ENCODE data around the gene MAN2A2.
"Not testable (repeated sequence)": the region's sequence is repeated elsewhere in the genome, so short reads cannot be mapped to it uniquely, and the experiment has no call there.

The MAN2A2 gene

DNA sequence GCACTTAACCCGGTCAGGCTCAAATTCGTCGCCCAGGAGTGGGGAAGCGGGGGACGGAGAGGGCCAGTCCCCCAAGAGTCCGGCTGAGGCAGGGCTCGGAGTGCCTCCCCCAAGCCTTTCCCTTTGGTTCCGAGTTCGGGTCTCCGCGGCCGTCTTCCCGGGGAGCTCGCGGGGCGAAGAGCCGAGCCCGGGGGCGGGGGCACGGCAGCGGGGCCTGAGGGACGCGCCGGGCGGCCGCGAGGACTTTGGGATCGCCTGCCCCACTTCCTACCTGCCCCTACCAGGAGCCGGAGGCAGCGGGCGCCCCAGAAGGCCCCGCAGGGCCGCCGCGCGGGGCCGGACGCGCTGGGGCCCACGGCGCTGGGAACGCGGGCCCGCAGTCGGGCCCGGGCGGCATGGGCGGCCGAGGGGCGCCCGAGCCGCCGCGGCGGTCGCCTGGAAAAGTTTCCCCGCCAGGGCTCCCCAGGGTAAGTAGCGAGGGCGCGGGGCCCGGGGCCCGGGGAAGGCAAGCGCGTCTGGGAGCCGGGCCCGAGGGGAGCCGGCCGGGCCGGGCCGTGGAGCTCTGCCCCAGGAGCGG, 31.9 kb upstream of the MAN2A2 start:
- DNase-seq (ENCODE audit: low read depth in 2 of 2), result no peak

DNA sequence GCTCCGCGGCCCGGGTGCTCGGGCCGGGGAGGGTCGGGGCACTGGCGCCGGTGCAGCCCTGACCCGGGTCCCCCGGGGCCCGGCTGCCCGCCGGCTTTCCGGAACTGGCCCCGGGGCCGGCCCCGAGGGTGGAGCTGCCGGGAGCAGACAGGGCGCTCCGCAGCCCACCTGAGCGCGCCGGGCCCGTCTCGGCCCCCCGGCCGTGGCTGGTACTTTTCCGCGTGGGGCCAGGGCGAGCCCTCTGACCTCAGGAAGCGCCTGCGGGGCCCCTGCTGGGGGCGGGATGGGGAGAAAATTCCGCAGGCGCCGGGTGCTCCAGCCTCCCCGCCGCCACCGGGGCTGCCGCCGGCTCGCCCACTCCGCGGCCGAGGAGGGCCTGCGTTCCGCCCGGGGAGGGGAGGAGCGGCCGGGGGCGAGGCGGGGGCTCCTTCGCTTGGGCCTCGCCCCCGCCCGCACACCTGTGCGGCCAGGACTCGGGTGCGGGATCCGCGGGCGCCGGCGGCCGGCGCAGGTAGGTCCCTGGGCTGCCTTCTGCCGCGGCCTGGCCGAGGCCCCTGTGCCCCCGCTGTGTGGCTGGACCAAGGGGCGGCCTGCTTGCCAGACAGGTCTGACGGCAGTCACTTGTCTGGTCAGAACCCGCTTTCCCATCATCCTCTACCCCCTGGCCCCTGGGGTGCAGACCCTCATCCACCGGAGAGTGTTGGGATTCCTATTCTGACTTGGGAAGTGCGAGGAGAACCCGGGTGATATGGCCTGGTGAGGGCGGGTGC, 31.2 kb upstream of the MAN2A2 start:
- DNase-seq (ENCODE audit: low read depth in 2 of 2), result no peak

DNA sequence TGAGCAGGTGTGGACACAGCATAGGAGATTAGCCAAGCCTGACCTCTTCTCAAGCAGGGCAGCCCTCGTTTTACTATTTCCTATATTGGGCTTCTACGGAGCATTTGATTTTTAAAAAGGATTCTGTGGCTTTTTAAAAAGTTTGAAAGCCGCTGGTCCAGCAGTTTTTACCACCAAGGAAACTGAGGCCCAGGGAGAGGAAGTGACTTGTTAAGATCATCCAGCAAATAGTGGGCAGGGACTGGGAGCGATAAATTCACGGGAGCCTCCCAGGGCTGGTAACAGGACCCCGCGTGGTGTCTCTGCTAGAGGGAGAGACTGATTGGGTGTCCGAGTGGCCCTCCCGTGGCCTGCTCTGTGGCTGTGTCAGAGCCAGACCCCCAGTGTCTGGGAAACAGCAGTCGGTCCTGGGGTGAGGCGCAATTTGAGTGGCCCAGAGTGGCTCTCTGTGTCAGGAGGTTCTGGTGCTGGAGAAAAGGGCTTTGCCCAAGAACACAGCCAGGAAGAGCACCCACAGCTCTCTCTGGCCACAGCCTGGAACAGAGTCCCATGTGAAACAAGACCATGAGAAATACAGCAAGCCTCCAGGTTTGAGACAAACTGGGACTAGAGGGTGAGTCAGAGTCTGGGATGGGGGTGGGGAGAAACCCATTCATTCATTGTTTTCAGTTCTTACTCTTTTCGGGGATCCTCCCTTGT, 30.5 kb upstream of the MAN2A2 start:
- DNase-seq (ENCODE audit: low read depth in 2 of 2), result peak in 1 of 2 donors; percentile 36

DNA sequence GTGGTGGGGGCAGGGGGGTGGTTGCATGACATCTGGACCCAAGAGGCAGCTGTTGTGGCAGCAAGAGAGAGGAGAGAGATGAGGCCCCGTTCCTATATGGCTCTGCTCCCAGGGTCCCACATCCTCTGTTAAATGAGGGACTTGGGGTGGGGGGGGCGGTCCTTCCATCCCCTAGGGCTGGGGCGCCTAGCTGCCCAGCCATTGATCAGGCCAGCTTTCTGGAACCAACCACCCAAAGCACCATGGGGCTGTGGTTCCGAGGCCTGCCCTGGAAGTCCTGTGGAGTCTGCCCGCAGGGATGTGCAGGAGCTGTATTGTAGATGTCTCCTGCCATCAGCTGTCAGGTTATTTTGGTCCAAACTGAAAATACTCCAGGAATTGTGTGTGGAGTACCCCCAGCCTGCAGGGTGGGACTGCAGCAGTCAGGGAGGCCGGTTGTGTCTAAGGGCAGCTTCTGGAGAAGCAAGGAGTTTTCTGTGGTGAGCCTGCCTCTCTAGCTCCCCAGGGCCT, 29.6 kb upstream of the MAN2A2 start:
- DNase-seq (ENCODE audit: low read depth in 2 of 2), result no peak

DNA sequence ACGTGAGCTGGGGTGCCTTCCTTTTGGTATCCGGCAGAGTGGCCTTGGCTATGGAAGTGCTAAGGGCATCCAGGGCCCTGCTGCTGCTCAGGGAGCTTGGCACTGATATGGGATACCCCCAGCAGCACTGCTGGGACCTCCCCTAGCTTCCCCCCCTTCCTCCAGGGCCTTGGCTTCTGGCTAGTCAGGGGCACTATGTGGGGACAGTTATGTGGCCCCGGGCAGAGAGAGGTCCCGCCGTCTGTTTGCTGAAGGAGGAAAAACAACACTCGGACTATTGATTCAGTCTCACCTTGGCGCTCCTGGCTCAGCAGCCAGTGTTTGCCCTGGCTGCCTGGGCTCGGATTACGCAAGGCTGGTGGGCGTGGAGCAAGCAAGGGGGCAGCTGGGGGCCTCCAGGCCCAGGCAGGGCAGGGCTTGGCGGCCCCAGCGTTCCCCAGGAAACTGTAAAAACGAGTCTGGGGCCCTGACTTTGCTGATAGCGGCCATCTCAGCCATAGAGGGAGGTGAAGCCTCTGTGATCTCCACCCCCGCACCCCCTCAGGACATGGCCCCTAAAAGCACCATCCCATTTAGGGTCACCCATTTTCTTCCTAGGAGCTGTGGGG, 29.0 kb upstream of the MAN2A2 start:
- no peak for DNase-seq (ENCODE audit: low read depth in 2 of 2)

DNA sequence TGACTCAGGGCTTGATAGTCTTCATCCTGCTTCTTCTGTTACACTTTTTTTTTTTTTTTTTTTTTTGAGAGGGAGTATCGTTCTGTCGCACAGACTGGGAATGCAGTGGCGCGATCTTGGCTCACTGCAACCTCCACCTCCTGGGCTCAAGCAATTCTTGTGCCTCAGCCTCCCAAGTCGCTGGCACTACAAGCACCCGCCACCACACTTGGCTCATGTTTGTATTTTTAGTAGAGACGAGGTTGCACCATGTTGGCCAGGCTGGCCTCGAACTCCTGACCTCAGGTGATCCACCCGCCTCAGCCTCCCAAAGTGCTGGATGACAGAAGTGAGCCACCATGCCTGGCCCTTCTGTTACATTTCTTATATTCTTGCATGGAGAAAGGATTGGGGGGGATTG, 28.1 kb upstream of the MAN2A2 start:
- not testable (repeated sequence) for DNase-seq (ENCODE audit: low read depth in 2 of 2)

DNA sequence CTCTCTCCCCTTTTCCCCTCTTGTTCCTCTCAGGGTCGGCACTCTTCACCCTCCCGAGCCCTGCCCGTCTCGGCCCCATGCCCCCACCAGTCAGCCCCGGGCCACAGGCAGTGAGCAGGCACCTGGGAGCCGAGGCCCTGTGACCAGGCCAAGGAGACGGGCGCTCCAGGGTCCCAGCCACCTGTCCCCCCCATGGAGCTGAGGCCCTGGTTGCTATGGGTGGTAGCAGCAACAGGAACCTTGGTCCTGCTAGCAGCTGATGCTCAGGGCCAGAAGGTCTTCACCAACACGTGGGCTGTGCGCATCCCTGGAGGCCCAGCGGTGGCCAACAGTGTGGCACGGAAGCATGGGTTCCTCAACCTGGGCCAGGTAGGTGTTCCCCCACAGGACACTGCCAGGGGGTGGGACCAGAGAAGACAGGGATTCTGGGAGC, 27.5 kb upstream of the MAN2A2 start:
- no peak for DNase-seq (ENCODE audit: low read depth in 2 of 2)

DNA sequence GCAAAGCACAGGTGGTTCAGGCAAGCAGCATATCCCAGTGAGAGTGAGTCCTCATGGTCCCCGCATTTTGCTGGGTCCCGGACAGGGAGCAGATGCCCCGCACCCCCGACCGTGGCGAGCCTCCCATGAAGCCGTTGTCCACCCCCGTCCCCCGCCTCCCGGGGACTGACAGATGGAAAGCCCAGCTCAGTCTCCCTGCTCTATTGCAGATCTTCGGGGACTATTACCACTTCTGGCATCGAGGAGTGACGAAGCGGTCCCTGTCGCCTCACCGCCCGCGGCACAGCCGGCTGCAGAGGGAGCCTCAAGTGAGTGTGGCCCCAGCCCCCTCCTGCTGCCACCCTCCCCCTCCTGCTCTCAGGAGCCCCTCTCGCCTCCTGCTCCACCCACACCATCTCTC, 27.1 kb upstream of the MAN2A2 start:
- no peak for DNase-seq (ENCODE audit: low read depth in 2 of 2)

DNA sequence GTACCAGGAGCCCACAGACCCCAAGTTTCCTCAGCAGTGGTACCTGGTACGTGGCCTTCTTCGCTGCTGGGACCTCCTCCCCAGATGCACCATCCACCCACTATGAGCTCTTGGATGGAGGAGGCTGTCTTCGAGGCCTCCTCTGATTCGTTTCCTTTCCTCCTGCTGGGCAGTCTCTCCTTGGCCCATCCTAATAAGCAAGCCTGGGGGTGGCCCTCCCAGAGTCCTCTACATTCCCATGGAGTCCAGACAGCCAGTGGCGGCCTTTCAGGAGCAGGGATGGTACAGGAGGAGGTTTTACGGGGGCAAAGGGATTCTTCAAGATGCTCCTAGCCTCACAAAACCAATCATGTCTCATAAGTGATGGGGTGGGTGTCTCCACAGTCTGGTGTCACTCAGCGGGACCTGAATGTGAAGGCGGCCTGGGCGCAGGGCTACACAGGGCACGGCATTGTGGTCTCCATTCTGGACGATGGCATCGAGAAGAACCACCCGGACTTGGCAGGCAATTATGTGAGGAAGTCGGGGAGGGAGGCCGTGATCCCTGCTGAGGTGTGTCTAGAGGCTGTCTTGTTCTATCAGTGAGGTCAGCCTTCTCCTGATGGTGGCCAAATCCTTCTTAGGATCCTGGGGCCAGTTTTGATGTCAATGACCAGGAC, 26.5 kb upstream of the MAN2A2 start:
- DNase-seq (ENCODE audit: low read depth in 2 of 2), result no peak

DNA sequence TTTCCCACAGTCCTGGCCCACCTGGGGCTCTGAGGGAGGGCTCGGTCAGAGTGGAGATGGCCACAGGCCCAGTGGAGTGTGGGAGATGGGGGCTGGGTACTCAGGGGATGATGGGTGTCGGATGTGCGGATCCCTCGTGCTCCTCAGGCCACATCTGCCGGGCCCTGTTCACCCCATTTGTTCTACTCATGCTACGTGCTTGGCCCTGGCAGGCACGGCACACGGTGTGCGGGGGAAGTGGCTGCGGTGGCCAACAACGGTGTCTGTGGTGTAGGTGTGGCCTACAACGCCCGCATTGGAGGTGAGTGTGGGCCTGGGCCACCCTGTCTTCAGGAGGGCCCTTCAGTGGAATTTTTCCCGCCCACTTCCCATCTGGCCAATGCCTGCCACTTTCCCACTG, 25.8 kb upstream of the MAN2A2 start:
- no peak for DNase-seq (ENCODE audit: low read depth in 2 of 2)

DNA sequence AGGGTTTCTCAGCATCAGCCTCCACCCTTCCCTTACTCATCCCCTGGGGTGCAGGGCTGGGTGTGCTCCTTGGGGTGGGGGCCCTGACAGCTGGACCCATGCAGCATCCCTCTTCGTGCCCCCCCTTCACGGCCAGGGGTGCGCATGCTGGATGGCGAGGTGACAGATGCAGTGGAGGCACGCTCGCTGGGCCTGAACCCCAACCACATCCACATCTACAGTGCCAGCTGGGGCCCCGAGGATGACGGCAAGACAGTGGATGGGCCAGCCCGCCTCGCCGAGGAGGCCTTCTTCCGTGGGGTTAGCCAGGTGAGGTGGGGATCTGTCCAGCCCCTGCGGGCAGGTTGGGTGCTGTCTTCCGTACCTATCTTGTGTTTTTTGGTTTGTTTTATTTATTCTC, 25.1 kb upstream of the MAN2A2 start:
- DNase-seq (ENCODE audit: low read depth in 2 of 2), result no peak

DNA sequence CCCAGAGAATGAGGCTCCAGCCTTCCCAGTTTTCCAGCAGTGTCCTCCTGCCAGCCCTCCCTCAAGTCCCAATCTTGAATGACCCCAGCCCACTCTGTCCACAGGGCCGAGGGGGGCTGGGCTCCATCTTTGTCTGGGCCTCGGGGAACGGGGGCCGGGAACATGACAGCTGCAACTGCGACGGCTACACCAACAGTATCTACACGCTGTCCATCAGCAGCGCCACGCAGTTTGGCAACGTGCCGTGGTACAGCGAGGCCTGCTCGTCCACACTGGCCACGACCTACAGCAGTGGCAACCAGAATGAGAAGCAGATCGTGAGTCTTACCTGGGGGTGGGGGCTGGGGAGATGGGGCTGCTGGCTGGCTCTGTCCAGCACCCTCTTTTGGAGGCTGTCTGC, 24.4 kb upstream of the MAN2A2 start:
- no peak for DNase-seq (ENCODE audit: low read depth in 2 of 2)

DNA sequence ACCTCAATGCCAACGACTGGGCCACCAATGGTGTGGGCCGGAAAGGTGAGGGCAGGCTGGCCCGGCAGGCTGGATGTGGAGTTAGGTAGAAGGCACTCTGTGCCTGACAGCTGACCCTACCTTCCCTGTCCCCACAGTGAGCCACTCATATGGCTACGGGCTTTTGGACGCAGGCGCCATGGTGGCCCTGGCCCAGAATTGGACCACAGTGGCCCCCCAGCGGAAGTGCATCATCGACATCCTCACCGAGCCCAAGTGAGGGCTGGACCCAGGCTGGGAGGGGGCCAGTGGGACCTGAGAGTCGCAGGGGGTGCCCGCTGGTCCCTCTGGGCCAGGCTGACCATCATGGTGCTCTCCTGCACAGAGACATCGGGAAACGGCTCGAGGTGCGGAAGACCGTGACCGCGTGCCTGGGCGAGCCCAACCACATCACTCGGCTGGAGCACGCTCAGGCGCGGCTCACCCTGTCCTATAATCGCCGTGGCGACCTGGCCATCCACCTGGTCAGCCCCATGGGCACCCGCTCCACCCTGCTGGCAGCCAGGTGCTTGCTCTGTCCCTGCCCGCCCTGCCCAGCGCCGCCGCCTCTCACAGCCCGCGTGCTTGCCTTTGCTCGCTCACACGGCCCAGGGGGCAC, 23.3 kb upstream of the MAN2A2 start:
- DNase-seq (ENCODE audit: low read depth in 2 of 2), result no peak

DNA sequence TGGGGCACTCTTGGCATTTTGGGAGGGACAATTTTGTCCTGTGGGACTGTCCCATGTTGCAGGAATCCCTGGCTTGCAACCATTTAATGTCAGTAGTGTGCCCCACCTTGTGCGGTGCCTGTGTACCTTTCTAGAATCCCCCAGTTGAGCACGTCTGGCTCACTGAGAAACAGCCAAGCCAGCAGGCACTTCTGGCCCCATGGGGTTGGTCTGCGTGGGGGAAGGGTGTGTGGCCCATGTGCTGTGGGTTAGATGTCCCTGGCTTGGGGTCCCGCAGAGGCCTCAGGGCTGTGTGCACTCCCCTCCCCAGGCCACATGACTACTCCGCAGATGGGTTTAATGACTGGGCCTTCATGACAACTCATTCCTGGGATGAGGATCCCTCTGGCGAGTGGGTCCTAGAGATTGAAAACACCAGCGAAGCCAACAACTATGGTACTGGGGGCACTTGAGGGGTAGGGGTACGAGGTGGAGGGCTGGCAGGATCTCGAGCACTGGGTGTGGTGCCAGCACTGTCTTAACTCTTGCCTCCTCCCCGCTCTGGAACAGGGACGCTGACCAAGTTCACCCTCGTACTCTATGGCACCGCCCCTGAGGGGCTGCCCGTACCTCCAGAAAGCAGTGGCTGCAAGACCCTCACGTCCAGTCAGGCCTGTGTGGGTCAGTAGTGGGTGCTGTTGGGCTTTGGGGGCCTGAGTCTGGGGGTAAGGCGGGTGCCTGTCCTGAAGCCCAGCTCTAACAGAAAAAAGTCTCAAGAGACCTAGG, 22.5 kb upstream of the MAN2A2 start:
- no peak for DNase-seq (ENCODE audit: low read depth in 2 of 2)

DNA sequence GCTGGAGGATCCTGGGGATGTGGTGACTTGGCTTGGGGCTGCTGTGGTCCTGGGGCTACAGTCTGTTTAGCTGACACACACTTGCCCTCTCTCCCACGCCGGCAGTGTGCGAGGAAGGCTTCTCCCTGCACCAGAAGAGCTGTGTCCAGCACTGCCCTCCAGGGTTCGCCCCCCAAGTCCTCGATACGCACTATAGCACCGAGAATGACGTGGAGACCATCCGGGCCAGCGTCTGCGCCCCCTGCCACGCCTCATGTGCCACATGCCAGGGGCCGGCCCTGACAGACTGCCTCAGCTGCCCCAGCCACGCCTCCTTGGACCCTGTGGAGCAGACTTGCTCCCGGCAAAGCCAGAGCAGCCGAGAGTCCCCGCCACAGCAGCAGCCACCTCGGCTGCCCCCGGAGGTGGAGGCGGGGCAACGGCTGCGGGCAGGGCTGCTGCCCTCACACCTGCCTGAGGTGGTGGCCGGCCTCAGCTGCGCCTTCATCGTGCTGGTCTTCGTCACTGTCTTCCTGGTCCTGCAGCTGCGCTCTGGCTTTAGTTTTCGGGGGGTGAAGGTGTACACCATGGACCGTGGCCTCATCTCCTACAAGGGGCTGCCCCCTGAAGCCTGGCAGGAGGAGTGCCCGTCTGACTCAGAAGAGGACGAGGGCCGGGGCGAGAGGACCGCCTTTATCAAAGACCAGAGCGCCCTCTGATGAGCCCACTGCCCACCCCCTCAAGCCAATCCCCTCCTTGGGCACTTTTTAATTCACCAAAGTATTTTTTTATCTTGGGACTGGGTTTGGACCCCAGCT, 21.7 kb upstream of the MAN2A2 start:
- no peak for DNase-seq (ENCODE audit: low read depth in 2 of 2)

DNA sequence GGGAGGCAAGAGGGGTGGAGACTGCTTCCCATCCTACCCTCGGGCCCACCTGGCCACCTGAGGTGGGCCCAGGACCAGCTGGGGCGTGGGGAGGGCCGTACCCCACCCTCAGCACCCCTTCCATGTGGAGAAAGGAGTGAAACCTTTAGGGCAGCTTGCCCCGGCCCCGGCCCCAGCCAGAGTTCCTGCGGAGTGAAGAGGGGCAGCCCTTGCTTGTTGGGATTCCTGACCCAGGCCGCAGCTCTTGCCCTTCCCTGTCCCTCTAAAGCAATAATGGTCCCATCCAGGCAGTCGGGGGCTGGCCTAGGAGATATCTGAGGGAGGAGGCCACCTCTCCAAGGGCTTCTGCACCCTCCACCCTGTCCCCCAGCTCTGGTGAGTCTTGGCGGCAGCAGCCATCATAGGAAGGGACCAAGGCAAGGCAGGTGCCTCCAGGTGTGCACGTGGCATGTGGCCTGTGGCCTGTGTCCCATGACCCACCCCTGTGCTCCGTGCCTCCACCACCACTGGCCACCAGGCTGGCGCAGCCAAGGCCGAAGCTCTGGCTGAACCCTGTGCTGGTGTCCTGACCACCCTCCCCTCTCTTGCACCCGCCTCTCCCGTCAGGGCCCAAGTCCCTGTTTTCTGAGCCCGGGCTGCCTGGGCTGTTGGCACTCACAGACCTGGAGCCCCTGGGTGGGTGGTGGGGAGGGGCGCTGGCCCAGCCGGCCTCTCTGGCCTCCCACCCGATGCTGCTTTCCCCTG, 21.0 kb upstream of the MAN2A2 start:
- DNase-seq (ENCODE audit: low read depth in 2 of 2), result no peak

DNA sequence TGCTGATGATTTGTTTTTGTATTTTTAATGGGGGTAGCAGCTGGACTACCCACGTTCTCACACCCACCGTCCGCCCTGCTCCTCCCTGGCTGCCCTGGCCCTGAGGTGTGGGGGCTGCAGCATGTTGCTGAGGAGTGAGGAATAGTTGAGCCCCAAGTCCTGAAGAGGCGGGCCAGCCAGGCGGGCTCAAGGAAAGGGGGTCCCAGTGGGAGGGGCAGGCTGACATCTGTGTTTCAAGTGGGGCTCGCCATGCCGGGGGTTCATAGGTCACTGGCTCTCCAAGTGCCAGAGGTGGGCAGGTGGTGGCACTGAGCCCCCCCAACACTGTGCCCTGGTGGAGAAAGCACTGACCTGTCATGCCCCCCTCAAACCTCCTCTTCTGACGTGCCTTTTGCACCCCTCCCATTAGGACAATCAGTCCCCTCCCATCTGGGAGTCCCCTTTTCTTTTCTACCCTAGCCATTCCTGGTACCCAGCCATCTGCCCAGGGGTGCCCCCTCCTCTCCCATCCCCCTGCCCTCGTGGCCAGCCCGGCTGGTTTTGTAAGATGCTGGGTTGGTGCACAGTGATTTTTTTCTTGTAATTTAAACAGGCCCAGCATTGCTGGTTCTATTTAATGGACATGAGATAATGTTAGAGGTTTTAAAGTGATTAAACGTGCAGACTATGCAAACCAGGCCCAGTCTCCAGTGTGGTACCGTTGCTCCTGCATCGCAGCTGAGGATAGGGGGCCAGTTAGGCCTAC, 20.1 kb upstream of the MAN2A2 start:
- DNase-seq (ENCODE audit: low read depth in 2 of 2), result no peak

DNA sequence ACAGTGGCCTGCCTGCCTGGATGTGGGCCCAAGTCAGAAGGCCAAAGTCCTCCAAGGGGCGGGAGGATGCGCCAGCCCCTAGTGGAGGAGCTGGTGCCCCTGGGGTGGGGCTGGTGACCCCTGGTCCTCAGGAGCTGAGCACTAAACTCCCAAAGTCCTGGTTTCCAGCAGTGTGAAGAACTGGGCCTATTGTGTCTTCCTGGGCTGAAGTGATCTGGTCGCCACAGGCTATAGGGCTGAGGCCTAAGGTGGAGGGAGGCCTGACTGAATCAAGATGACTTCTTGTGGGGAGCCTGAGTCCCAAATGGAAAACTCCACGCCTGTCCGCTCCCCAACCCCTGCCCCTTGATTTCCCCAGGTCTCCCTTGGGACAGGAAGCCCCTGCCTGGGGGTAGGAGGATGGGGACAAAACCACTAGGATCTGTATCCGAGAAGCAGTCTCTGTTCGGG, 19.6 kb upstream of the MAN2A2 start:
- no peak for DNase-seq (ENCODE audit: low read depth in 2 of 2)

Data from activated CD8-positive, alpha-beta memory T cell treated with anti-CD3 and anti-CD28 coated beads for 4 hours (primary cell).